IMR-90 (cell line): ENCODE measurements around the gene SPDYE4.

ENCODE experiments used
- BHLHE40 ChIP-seq: fragments of 150-350 bp; IDR thresholded peaks from 2 replicates; pipeline ENCODE4 v1.6.1; 2016; ENCODE audit warnings: mild to moderate bottlenecking, low read depth, low read length
- CTCF ChIP-seq: conservative IDR thresholded peaks from 2 replicates; pipeline ENCODE4 v1.5.1; 2012; ENCODE audit warnings: mild to moderate bottlenecking, low read depth, low read length, improper control_type of control experiment
- MXI1 ChIP-seq: IDR thresholded peaks from 2 replicates; pipeline ENCODE4 v1.6.1; 2012; ENCODE audit warnings: low read depth, mild to moderate bottlenecking, low read length, moderate library complexity, borderline replicate concordance
- POLR2A ChIP-seq: IDR thresholded peaks from 2 replicates; pipeline ENCODE4 v1.6.1; 2012; ENCODE audit warnings: mild to moderate bottlenecking, low read depth, low read length
- RAD21 ChIP-seq: IDR thresholded peaks from 2 replicates; pipeline ENCODE4 v1.6.1; 2012; ENCODE audit warnings: low read length, improper control_type of control experiment
- RFX5 ChIP-seq: IDR thresholded peaks from 2 replicates; pipeline ENCODE4 v1.8.0; 2012; ENCODE audit warnings: low read depth, mild to moderate bottlenecking, low read length, moderate library complexity

DNA sequence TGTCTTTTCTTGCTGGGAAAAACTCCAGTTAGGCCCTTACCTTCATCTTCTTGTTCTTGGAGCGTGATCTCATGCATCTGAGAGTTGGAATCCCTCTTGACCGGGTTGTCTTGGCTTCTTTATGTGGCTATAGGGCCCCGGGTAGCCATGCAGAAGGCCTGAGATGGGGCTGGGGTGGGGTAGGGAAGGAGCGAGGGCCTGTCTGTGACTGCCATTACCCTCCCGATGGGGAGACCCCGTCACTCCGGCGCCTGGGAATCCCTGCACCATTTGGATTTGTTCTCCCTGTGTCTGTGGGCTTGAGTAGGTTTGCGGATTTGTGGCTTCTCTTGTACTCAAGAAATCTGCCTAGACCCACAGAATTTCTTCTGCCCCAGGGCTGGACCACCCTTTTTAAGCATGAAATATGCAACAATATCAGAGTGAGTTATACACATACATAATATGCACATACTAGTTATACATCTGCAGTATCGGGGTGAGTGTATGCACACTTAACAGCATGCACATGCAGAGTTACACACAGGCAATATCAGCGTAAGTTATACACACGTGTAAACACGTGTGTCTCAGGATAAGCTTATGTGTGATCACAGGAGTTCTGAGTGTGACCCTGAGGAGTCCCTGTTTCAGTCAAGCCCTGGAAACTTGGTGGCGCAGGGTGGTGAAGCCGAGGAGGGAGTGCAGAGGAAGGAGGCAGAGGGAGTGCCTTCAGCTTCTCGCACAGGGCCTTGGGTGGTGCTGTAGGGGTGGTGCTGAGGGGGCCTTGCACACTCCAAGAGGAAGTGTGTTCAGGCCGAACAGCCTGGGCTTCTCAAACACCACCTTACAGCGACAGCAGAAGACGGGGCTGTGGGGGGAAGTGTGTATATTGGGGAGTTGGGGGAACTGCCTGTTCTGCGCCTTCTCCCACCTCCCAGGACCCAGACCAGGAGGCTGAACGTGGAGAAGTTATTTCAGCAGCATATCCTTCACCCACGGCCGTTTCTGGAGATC lies 32.2 kb downstream of the SPDYE4 start:
- TF ChIP-seq RFX5, result no peak
- no peak for TF ChIP-seq POLR2A
- TF ChIP-seq CTCF, result no peak
- TF ChIP-seq RAD21, result no peak
- TF ChIP-seq MXI1, result no peak
- TF ChIP-seq BHLHE40, result no peak
